Measurements from ENCODE around the gene REXO4.

Gene REXO4

GRCh38 chr9:133375724-133376654, 41.8 kb downstream of the REXO4 start, which contains the start of the genes STKLD1 and SURF4:
Gene STKLD1 (plus strand): TSS chr9:133376366. CDS start chr9:133376474, 108 bp downstream.
Gene SURF4 (minus strand): TSS chr9:133376060. CDS start chr9:133375969, 91 bp downstream.
- no peak for TF ChIP-seq JUND (IDR thresholded peaks at IDR 0.05; ENCODE audit: low read depth)
- in situ Hi-C loops (cut with HindIII; ENCODE audit: low pct_unique_long_range_greater_than_20kb, low sequenced_read_pairs), result no loop called here

GRCh38 chr9:133375116-133375723, 42.6 kb downstream of the REXO4 start:
- in situ Hi-C loops (cut with HindIII; ENCODE audit: low pct_unique_long_range_greater_than_20kb, low sequenced_read_pairs), result no loop called here
- TF ChIP-seq JUND (IDR thresholded peaks at IDR 0.05; ENCODE audit: low read depth), result no peak
- peak; percentile 47 to 55 for DNase-seq (ENCODE audit: low read depth in 1 of 2, low spot score in 1 of 2)

More at GRCh38 chr9:133375724-133376654, 41.8 kb downstream of the REXO4 start, which contains the start of the genes STKLD1 and SURF4:
- DNase-seq (ENCODE audit: low read depth in 1 of 2, low spot score in 1 of 2), result peak; percentile 99

- in situ Hi-C loops (cut with HindIII; ENCODE audit: low pct_unique_long_range_greater_than_20kb, low sequenced_read_pairs), result no loop called here
- TF ChIP-seq JUND (IDR thresholded peaks at IDR 0.05; ENCODE audit: low read depth), result no peak
- DNase-seq (ENCODE audit: low read depth in 1 of 2, low spot score in 1 of 2), result no peak
These were observed 43.1 kb downstream of the REXO4 start for GRCh38 chr9:133374612-133375115.

GRCh38 chr9:133372144-133372543, 45.7 kb downstream of the REXO4 start:
- DNase-seq (ENCODE audit: low read depth in 1 of 2, low spot score in 1 of 2), result no peak
- TF ChIP-seq JUND (IDR thresholded peaks at IDR 0.05; ENCODE audit: low read depth), result no peak
- in situ Hi-C loops (cut with HindIII; ENCODE audit: low pct_unique_long_range_greater_than_20kb, low sequenced_read_pairs), result no loop called here

GRCh38 chr9:133371261-133371711, 46.5 kb downstream of the REXO4 start:
- no peak for TF ChIP-seq JUND (IDR thresholded peaks at IDR 0.05; ENCODE audit: low read depth)
- DNase-seq (ENCODE audit: low read depth in 1 of 2, low spot score in 1 of 2), result no peak
- in situ Hi-C loops (cut with HindIII; ENCODE audit: low pct_unique_long_range_greater_than_20kb, low sequenced_read_pairs), result no loop called here

- in situ Hi-C loops (cut with HindIII; ENCODE audit: low pct_unique_long_range_greater_than_20kb, low sequenced_read_pairs), result no loop called here
- TF ChIP-seq JUND (IDR thresholded peaks at IDR 0.05; ENCODE audit: low read depth), result no peak
- no peak for DNase-seq (ENCODE audit: low read depth in 1 of 2, low spot score in 1 of 2)
These were observed 47.1 kb downstream of the REXO4 start for GRCh38 chr9:133370685-133371084.

DNA sequence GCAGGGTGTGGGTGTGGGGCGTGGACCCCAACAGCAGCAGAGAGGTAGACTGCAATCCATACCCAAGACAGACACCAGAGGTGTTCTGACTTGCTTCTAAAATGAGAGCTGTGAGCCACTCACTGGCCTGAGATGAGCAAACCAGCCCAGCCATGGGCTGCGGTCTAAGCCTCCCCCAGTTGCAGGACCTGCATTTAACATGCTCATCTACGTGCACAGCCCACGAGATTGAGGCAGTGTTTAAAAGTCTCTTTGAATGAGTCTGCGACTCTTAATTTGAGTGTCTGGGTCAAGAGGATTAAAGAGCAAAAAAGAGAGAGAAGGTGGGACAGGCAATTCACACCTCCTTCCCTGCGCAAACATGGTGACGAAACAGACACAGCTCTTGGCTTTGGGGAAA, 47.9 kb downstream of the REXO4 start:
- TF ChIP-seq JUND (IDR thresholded peaks at IDR 0.05; ENCODE audit: low read depth), result no peak
- in situ Hi-C loops (cut with HindIII; ENCODE audit: low pct_unique_long_range_greater_than_20kb, low sequenced_read_pairs), result no loop called here
- no peak for DNase-seq (ENCODE audit: low read depth in 1 of 2, low spot score in 1 of 2)

DNA sequence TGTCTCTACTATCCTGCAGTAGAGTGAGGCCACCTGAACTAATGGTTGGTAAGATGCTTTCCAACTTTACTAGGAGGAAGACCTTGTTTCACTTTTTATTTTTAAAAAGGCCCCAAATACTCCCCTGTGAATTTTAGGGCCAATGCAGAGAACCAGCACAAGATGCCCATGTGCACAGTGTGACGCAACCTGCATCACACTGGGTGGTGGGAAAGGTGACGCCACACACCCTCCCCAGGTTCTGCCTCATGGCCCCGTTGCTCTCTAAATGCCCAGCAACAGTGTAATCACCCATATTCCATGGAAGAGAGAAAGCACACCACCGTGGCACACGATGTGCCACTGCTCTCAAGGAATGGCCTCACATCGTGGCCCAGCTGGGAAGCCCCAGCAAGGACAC, 48.4 kb downstream of the REXO4 start:
- DNase-seq (ENCODE audit: low read depth in 1 of 2, low spot score in 1 of 2), result no peak
- no peak for TF ChIP-seq JUND (IDR thresholded peaks at IDR 0.05; ENCODE audit: low read depth)
- in situ Hi-C loops (cut with HindIII; ENCODE audit: low pct_unique_long_range_greater_than_20kb, low sequenced_read_pairs), result no loop called here

- DNase-seq (ENCODE audit: low read depth in 1 of 2, low spot score in 1 of 2), result no peak
- no peak for TF ChIP-seq JUND (IDR thresholded peaks at IDR 0.05; ENCODE audit: low read depth)
- in situ Hi-C loops (cut with HindIII; ENCODE audit: low pct_unique_long_range_greater_than_20kb, low sequenced_read_pairs), result no loop called here
These were observed 49.4 kb downstream of the REXO4 start for GRCh38 chr9:133368249-133368881.

- DNase-seq (ENCODE audit: low read depth in 1 of 2, low spot score in 1 of 2), result no peak
- TF ChIP-seq JUND (IDR thresholded peaks at IDR 0.05; ENCODE audit: low read depth), result no peak
- in situ Hi-C loops (cut with HindIII; ENCODE audit: low pct_unique_long_range_greater_than_20kb, low sequenced_read_pairs), result no loop called here
These were observed 50.0 kb downstream of the REXO4 start for GRCh38 chr9:133367778-133368177.

DNA sequence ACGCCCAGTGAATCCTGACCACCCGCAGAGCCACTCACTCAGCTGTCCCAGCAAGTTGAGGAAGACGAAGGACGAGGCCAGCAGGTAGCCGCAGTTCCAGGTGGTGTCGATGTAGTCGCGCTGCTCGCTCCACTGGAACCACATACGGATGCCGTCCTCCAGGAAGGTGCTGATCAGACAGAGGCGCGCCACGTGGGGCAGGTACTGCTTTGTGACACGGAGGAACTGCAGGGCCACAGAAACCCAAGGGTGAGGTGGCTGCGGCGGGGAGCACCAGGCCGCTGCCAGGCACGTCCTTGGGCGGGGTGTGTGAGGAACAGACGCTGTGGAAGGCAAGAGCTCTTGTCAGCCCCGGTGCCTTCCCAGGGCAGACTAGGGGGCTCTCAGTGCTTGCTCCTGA, 50.6 kb downstream of the REXO4 start:
- DNase-seq (ENCODE audit: low read depth in 1 of 2, low spot score in 1 of 2), result no peak
- TF ChIP-seq JUND (IDR thresholded peaks at IDR 0.05; ENCODE audit: low read depth), result no peak
- in situ Hi-C loops (cut with HindIII; ENCODE audit: low pct_unique_long_range_greater_than_20kb, low sequenced_read_pairs), result no loop called here

- DNase-seq (ENCODE audit: low read depth in 1 of 2, low spot score in 1 of 2), result no peak
- TF ChIP-seq JUND (IDR thresholded peaks at IDR 0.05; ENCODE audit: low read depth), result no peak
- in situ Hi-C loops (cut with HindIII; ENCODE audit: low pct_unique_long_range_greater_than_20kb, low sequenced_read_pairs), result no loop called here
These were observed 51.4 kb downstream of the REXO4 start for GRCh38 chr9:133366435-133366834.
